Measurements from ENCODE around the gene NOC2L.
A peak's percentile ranks its signal among the peaks of the same experiment; 100 is the strongest.

NOC2L gene

DNA sequence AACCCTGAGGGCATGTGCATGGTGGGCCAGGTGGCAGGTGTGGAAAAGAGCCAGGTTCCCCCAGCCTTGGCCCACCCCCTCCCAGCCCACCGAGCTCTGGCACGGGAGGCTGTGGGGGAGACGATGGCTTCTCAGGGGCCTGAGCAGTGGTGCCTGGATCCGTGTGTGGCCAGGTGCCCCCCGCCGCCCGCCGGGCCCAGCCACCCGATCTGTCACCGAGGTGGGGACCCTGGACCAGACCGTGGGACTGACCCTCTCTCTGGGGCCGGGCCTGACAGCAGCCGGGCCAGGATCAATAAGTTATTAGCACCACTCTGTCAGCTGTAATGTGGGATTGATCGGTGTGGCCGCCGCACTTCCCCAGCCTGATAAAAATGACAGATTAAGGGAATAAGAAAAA, 21.5 kb downstream of the NOC2L start:
- FAIRE-seq = no peak

DNA sequence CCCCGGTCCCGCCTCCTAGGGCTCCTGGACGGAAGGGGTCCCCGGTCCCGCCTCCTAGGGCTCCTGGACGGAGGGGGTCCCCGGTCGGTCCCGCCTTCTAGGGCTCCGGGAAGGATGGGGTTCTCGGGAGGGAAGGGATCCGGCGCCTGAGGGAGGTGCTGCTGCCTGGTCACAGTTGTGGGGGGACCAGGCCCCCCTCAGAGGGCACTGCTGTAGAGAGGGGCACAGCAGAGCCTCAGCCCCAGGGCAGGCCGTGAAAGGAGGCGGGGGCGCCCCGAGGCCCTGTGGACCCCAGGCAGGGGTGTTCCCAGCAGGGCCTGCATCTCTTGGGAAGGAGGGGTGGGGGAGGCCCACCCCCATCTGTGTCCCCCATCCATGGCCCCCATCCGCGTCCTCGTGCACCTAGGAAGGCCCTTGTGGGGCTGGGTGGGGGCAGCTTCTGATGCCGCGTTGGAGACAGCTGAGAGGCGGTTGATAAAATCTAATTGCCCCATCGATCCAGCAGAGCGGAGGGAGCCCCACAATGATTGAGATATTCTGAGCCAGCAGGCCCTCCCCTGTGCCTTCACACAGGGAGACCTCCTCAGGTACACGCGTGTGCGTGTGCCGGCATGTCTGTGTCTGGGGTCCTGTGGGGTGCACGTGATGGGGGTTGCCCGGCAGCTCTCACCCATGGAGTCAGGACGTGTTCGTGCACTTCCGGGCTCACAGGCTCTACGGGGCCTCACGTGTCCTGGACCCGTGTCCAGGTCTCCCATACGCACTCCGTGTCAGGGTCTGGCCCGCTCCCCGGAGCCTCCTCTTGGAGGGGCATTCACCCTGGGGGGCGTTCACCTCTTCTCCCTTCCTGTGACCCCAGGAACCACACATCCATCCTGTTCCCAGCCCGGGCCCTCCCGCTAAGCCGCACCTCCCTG, 22.4 kb downstream of the NOC2L start:
- TF ChIP-seq, protein P1, sequence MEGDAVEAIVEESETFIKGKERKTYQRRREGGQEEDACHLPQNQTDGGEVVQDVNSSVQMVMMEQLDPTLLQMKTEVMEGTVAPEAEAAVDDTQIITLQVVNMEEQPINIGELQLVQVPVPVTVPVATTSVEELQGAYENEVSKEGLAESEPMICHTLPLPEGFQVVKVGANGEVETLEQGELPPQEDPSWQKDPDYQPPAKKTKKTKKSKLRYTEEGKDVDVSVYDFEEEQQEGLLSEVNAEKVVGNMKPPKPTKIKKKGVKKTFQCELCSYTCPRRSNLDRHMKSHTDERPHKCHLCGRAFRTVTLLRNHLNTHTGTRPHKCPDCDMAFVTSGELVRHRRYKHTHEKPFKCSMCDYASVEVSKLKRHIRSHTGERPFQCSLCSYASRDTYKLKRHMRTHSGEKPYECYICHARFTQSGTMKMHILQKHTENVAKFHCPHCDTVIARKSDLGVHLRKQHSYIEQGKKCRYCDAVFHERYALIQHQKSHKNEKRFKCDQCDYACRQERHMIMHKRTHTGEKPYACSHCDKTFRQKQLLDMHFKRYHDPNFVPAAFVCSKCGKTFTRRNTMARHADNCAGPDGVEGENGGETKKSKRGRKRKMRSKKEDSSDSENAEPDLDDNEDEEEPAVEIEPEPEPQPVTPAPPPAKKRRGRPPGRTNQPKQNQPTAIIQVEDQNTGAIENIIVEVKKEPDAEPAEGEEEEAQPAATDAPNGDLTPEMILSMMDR (IDR thresholded peaks at IDR 0.05; ENCODE audit: insufficient read depth, missing control alignments) = no peak
- FAIRE-seq (no peak), DNase-seq (ENCODE audit: insufficient read length, low spot score) (no peak)

More for the DNA sequence above, 21.5 kb downstream of the NOC2L start:
- DNase-seq (ENCODE audit: insufficient read length, low spot score) = no peak
- TF ChIP-seq, protein P1 (IDR thresholded peaks at IDR 0.05; ENCODE audit: insufficient read depth, missing control alignments) = no peak

DNA sequence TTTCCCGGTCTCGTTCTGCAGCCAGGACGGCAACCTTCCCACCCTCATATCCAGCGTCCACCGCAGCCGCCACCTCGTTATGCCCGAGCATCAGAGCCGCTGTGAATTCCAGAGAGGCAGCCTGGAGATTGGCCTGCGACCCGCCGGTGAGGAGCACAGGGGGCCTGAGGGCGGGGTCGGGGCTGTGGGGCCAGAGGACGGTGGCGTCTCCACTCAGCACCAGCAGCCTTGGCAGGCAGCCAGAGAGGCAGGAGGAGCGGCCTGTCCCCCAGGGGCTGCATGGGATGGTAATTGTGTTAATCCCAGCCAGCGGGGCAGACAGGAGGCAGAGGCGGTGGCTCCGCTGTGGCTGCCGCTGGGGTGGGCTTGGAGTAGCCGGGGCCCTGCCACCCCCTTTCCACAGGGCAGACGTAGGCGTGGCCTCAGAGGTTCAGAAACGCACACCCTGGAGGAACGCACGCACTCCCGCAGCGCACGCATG, 23.3 kb downstream of the NOC2L start:
- DNase-seq (ENCODE audit: insufficient read length, low spot score) (no peak), FAIRE-seq (no peak)
- TF ChIP-seq, protein P1 (IDR thresholded peaks at IDR 0.05; ENCODE audit: insufficient read depth, missing control alignments) = no peak

DNA sequence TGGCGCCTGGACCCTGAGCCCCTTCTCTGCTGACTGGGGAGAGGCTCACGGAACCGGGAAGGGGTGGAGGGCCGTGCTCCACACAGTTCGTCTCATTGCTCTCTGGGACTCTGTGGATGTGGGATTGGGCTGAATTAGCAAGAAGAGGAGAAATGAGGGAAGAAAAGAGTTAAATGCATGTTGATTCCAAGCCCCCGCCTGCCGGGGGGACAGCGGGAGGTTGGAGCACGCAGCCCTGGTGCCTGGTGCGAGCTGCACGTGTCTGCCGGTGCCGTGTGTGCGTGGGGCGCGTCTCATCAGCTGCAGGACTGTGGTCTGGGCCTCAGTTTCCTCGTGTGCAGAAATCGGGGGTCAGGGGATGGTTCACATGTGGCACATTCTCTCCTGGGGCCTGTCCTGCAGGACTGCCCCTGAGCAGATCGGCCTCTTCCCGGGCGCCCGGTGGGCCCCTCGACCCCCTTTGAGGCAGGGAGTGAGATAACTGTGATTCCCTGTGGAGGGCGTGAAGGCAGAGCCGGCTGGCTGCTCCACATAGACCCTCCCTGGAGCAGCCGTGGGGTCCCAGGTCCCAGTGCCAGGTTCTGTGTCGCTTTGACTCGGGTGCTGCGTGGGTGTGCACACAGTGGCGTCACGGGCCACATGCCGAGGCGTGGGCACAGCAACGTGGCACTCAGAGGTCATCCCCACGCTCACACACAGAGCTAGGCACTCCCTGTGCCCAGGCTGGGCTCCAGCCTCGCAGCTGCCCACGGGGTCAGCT, 23.9 kb downstream of the NOC2L start:
- TF ChIP-seq, protein P1 (IDR thresholded peaks at IDR 0.05; ENCODE audit: insufficient read depth, missing control alignments) = no peak
- no peak for DNase-seq (ENCODE audit: insufficient read length, low spot score)
- FAIRE-seq = no peak

DNA sequence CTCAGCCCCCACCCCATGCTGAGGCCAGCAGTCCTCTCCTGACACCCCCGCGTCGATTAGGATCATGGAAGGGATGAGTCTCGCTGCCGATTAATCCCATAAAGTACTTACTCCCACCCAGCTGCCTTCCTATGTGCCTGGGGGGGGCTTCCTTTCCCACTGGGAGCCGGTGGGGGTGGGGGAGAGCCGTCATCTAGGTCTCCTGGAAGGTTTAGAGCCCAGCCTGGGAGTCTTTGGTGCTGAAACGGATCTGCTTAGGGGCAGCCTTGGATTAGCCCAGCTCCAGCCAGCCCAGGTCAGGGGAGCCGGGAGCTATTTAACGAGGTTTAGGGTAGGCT, 25.5 kb downstream of the NOC2L start:
- peak; percentile 71 for DNase-seq (ENCODE audit: insufficient read length, low spot score)
- TF ChIP-seq, protein P1 (IDR thresholded peaks at IDR 0.05; ENCODE audit: insufficient read depth, missing control alignments) = no peak
- no peak for FAIRE-seq

DNA sequence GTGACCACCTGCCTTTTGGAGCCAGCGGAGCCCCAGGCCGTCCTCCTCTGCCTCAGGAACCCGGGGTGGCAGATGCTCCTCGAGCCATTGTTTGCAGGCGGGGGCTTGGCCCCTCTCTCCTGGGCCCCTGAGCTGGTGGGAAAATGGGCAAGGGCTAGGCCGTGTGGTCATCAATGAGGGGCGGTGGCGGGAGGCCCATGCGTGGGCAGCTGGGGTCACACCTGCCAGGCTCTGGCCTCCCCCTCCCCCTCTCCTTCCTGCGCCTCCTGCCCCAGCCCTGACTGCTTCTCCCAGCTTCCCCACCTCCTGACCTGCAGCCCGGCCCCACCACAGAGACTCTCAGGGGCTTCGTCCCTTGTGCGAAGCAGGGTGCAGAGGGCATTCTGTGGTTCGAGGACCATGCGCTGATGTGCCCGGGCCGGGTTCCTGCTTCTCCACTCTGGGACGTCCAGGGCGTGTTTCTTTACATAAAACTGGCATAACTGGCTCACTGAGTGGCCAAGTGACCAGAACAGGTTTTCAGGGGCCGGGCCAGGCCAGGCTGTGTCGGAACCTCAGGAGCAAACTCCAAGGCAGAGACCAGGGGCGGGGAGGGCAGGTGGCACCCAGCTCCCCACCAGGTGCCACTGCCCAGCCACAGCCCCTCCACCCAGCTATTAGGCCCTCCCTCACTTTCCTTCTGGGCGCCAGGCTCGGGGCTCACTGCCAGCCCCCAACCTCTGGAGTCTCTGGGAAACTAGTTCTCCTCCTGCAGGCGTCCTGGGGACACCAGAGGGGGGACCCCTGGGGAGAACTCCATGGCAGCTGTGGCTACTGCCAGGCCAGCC, 26.1 kb downstream of the NOC2L start:
- no peak for DNase-seq (ENCODE audit: insufficient read length, low spot score)
- TF ChIP-seq, protein P1 (IDR thresholded peaks at IDR 0.05; ENCODE audit: insufficient read depth, missing control alignments) = no peak
- FAIRE-seq = no peak
